HepG2 (cell line): ENCODE data around the gene GRK4. TPM values are rescaled to one million over a fixed set of nuclear protein-coding genes. Genes with fewer than 3 reads are reported as not detected.

Experiments used
- ATAC-seq: fragments of 200-7000 bp; cut with Tn5 transposase; 3 replicates; pipeline ENCODE4 v1.9.1; 2020; ENCODE audit warnings: mild to moderate bottlenecking, moderate library complexity
- BruUV-seq: library from RNA; stranded (reverse); fragments of 400-500 nt; replicated peaks from 2 replicates; lab custom pipeline; 2021; lab: Mats Ljungman, UMichigan
- CTCF ChIA-PET: fragments of 300-600 bp; formaldehyde crosslinking; extraction: SDS; loops from one replicate; lab custom pipeline; 2021; ENCODE audit warnings: low total read pairs, inconsistent platforms, low intra/inter-chr PET ratio; lab: Yijun Ruan, JAX
- POLR2A ChIA-PET: fragments of 350-600 bp; sonication (Branson Sonifier 250); formaldehyde crosslinking; loops from one replicate; lab custom pipeline; 2020; ENCODE audit warnings: antibody characterized with exemption, inconsistent platforms; lab: Yijun Ruan, JAX
- DNase-seq: peaks from one replicate; pipeline ENCODE4 v3.0.0-alpha.2; 2015; ENCODE audit warnings: low spot score
- FAIRE-seq: peaks from 3 replicates; lab custom pipeline; 2011; peaks lifted over from hg19 to GRCh38; lab: Jason Lieb, UNC
- H2AFZ ChIP-seq: one replicate; pipeline ENCODE4 v1.6.1; 2011; ENCODE audit warnings: low read length, inconsistent platforms
- H3K27ac ChIP-seq: fragments of 300-600 bp; 3 replicates; pipeline ENCODE4 v1.8.0; 2011; ENCODE audit warnings: mixed run types, mild to moderate bottlenecking, mixed read lengths, low read length, inconsistent platforms; ENCODE audit not compliant: insufficient read depth; ENCODE audit errors: extremely low read length
- H3K27me3 ChIP-seq, 2 experiments: fragments of 200-600 bp in 1 of 2; 2 replicates in 1 of 2; 3 replicates in 1 of 2; pipeline versions ENCODE4 v1.6.0 to v1.8.0; 2011; ENCODE audit warnings: low read length in 2 of 2, mild to moderate bottlenecking in 2 of 2, moderate library complexity in 2 of 2, inconsistent platforms in 1 of 2; ENCODE audit not compliant: insufficient read depth in 2 of 2, control insufficient read depth in 1 of 2
- H3K36me3 ChIP-seq, 2 experiments: fragments of 200-600 bp in 1 of 2; replicated peaks in 1 of 2; 2 replicates in 1 of 2; 3 replicates in 1 of 2; pipeline versions ENCODE4 v1.5.1 to v1.8.0; 2011; ENCODE audit warnings: low read length in 2 of 2, inconsistent platforms in 1 of 2; ENCODE audit not compliant: insufficient read depth in 2 of 2, control insufficient read depth in 1 of 2
- H3K4me1 ChIP-seq: 2 replicates; pipeline ENCODE4 v1.5.1; 2012; ENCODE audit warnings: low read length, inconsistent platforms; ENCODE audit not compliant: insufficient read depth
- H3K4me2 ChIP-seq: 2 replicates; pipeline ENCODE4 v1.6.0; 2011; ENCODE audit warnings: low read depth, low read length, inconsistent platforms
- H3K4me3 ChIP-seq, 3 experiments: fragments of 200-600 bp in 1 of 3; sonication (generic), shearing (Covaris generic) in 1 of 3; replicated peaks in 1 of 3; 2 replicates each; pipeline ENCODE4 v1.5.1; 2011 to 2016; ENCODE audit warnings: low read length in 3 of 3, inconsistent platforms in 2 of 3, low read depth in 2 of 3, mild to moderate bottlenecking in 2 of 3, control low read depth in 1 of 3, mixed read lengths in 1 of 3; ENCODE audit not compliant: insufficient read depth in 1 of 3
- H3K79me2 ChIP-seq: one replicate; pipeline ENCODE4 v1.6.1; 2011; ENCODE audit warnings: low read length, inconsistent platforms; ENCODE audit not compliant: insufficient read depth
- H3K9ac ChIP-seq: 2 replicates; pipeline ENCODE4 v1.6.0; 2011; ENCODE audit warnings: mild to moderate bottlenecking, low read depth, low read length, inconsistent platforms; ENCODE audit not compliant: insufficient read depth
- H3K9me3 ChIP-seq: 2 replicates; pipeline ENCODE4 v1.5.1; 2012; ENCODE audit warnings: mild to moderate bottlenecking, low read length
- H4K20me1 ChIP-seq: 2 replicates; pipeline ENCODE4 v1.6.0; 2011; ENCODE audit warnings: inconsistent platforms, mild to moderate bottlenecking, low read length, moderate library complexity; ENCODE audit not compliant: insufficient read depth
- EED ChIP-seq: sonication (generic); formaldehyde crosslinking; IDR thresholded peaks from 2 replicates; pipeline ENCODE4 v1.5.0; 2020; ENCODE audit warnings: mild to moderate bottlenecking, missing genetic modification reagents
- GTF2F1 ChIP-seq: fragments of 150-350 bp; IDR thresholded peaks from 2 replicates; pipeline ENCODE4 v1.6.1; 2014; ENCODE audit warnings: low read length
- ZNF121 ChIP-seq: sonication (generic); formaldehyde crosslinking; IDR thresholded peaks from 2 replicates; pipeline ENCODE4 v1.5.0; 2020; ENCODE audit warnings: mild to moderate bottlenecking, missing genetic modification reagents
- ZNF484 ChIP-seq: sonication (generic); formaldehyde crosslinking; IDR thresholded peaks from 2 replicates; pipeline ENCODE4 v1.5.1; 2020; ENCODE audit warnings: mild to moderate bottlenecking, low read depth, missing genetic modification reagents, borderline replicate concordance
- WGBS: methylation state at CpG from one replicate; pipeline ENCODE4 v1.1.6; 2017; ENCODE audit warnings: low lambda C conversion rate; 5-methylcytosine and 5-hydroxymethylcytosine counted together
- in situ Hi-C: cut with HindIII; loops from 2 replicates; pipeline ENCODE4 v1.10.0; 2017; ENCODE audit warnings: low pct_unique_long_range_greater_than_20kb; ENCODE audit not compliant: extremely low pct_ligation_motif_present
- intact Hi-C: fragments of 100-400 bp; cut with micrococcal nuclease; formaldehyde crosslinking; loops from one replicate; pipeline ENCODE4 v1.10.0; 2022; ENCODE audit not compliant: unreplicated experiment
- polyA plus RNA-seq, 8 experiments: library from polyadenylated mRNA; depleted of rRNA in 3 of 8; stranded (reverse) in 7 of 8; unstranded in 1 of 8; fragments of >200 nt; fragmentation: Illumina TruSeq in 4 of 8; extraction: Trizol in 4 of 8; gene quantifications; 2 replicates each; pipeline versions ENCODE4 v1.2.1 to v1.2.3, GENCODE V29; 2011 to 2016; ENCODE audit warnings: low read depth in 4 of 8, missing spikeins in 1 of 8, mixed read lengths in 1 of 8; ENCODE audit not compliant: insufficient read depth in 1 of 8
- total RNA-seq, 5 experiments: library from RNA; depleted of rRNA; stranded (reverse); fragments of >200 nt; fragmentation: Illumina TruSeq; extraction: Trizol; gene quantifications; 2 replicates each; pipeline ENCODE4 v1.2.3, GENCODE V29; 2016; ENCODE audit warnings: low read depth in 1 of 5
- TF ChIP-seq, protein P1 (sequence below): IDR thresholded peaks from 2 replicates; pipeline ENCODE4 v1.6.1; 2016; ENCODE audit warnings: missing biosample characterization, missing genetic modification reagents, low read depth

Gene GRK4
- total and polyA plus RNA-seq, 2 of the 13 experiments (the other 11 are each of a cell fraction or from before 2014, with no cell fraction given) = 1.8 to 2.0 TPM

DNA sequence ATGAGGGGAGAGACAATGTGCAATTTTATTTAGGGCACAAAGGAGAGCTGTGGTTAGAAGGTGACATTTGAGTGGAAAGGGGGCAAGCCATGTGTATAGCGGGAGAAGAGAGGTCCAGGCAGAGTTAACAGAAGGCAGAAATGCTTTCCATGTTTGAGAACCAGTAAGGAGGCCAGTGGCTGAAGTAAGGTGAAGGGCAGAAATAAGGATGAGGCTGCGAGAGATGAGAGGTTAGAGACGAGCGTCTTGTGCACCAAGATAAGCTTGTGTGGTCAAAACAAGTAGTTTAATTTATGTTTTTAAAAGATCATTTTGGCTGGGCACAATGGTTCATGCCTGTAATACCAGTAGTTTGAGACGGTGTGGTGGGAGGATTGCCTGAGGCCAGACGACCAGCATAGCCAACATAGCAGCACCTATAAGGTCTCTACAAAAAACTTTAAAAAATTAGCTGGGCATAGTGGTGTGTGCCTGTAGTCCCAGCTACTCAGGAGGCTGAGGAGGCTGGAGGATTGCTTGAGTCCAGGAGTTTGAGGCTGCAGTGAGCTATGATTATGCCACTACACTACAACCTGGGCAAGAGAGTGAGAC lies 119.6 kb downstream of the GRK4 start:
- intact Hi-C loops = no loop called here
- Histone ChIP-seq H3K9ac (no peak overlapping the region), H3K36me3 (peaks cover 6% of the 10 kb centered on the region in 2 experiments; a peak in 4 of 5 replicates), H3K4me1 (peaks cover 30% of the 10 kb centered on the region), H2AFZ (no peak overlapping the region), H3K27me3 (no peaks in the 10 kb centered on the region), H3K9me3 (no peaks in the 10 kb centered on the region), H4K20me1 (peaks cover 3% of the 10 kb centered on the region; the same call in 1 of the 2 replicates), H3K4me2 (no peak overlapping the region), H3K4me3 (no peak overlapping the region), H3K27ac (no peak overlapping the region), H3K79me2 (peaks cover 63% of the 10 kb centered on the region)
- FAIRE-seq (no peak), ATAC-seq (no peak), DNase-seq (no peak)
- WGBS = 96% methylated on average over 6 of the region's 6 CpGs
- POLR2A ChIA-PET = interaction anchor here (0.6 kb wide), 1 partner anchor 1539 kb away, joined by 3 read pairs; no protein-coding TSS in a partner anchor
- TF ChIP-seq ZNF121 (CRISPR knock-in tag) = 0 out of 2 replicates have a peak, but pooled peaks have one; percentile 21
- TF ChIP-seq, protein P1, sequence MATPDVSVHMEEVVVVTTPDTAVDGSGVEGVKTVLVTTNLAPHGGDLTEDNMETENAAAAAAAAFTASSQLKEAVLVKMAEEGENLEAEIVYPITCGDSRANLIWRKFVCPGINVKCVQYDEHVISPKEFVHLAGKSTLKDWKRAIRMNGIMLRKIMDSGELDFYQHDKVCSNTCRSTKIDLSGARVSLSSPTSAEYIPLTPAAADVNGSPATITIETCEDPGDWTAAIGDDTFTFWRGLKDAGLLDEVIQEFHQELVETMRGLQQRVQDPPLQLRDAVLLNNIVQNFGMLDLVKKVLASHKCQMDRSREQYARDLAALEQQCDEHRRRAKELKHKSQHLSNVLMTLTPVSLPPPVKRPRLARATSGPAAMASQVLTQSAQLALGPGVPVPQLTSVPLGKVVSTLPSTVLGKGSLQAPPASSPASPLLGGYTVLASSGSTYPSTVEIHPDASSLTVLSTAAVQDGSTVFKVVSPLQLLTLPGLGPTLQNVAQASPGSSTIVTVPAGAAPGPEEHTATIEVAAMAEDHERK (CRISPR knock-in tag) = no peak
- in situ Hi-C loops = no loop called here
- BruUV-seq = no TSS peak
- CTCF ChIA-PET = no interaction called here

DNA sequence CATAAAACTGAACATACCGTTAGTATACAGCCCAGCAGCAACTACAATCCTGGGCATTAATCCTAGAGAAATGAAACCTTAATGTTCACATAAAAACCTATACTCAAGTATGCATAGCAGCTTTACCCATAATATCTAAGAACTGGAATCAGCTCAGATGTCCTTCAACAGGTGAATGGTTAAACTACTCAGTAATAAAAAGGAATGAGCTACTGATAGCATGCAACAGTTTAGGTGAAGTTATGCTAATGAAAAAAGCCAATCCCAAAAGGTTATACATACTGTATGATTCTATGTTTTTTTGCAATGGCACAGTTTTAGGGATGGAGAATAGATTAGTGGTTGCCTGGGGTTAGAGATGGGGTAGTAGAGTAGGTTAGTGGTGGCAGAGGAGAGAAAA lies 120.4 kb downstream of the GRK4 start:
- Histone ChIP-seq H2AFZ (no peak overlapping the region), H3K27me3 (no peaks in the 10 kb centered on the region), H3K36me3 (peaks cover 6% of the 10 kb centered on the region in 2 experiments; a peak in 4 of 5 replicates), H3K4me2 (no peak overlapping the region), H4K20me1 (peaks cover 3% of the 10 kb centered on the region; the same call in 1 of the 2 replicates), H3K4me1 (peaks cover 23% of the 10 kb centered on the region), H3K79me2 (peaks cover 58% of the 10 kb centered on the region), H3K9me3 (no peaks in the 10 kb centered on the region), H3K4me3 (no peak overlapping the region), H3K27ac (no peak overlapping the region), H3K9ac (no peak overlapping the region)
- no peak for TF ChIP-seq GTF2F1
- TF ChIP-seq EED (CRISPR knock-in tag) = no peak
- TF ChIP-seq ZNF484 (CRISPR knock-in tag) = no peak
- WGBS = 89% methylated on average over 1 of the region's 1 CpG
- FAIRE-seq (no peak), ATAC-seq (no peak), DNase-seq (no peak)
- in situ Hi-C loops = no loop called here
- POLR2A ChIA-PET = no interaction called here
- CTCF ChIA-PET = no interaction called here
- intact Hi-C loops = no loop called here
- no TSS peak for BruUV-seq
